HL-60 (cell line): ENCODE measurements around the gene COL18A1.

Experiments
- GABPA ChIP-seq: IDR thresholded peaks from 2 replicates; pipeline ENCODE4 v1.6.1; 2012; ENCODE audit warnings: low read depth
- POLR2AphosphoS5 ChIP-seq: IDR thresholded peaks from 2 replicates; pipeline ENCODE4 v1.6.1; 2012; ENCODE audit warnings: low read depth
- SPI1 ChIP-seq: IDR thresholded peaks from 2 replicates; pipeline ENCODE4 v1.6.1; 2012; ENCODE audit warnings: low read depth, mild to moderate bottlenecking, borderline replicate concordance
- TF ChIP-seq, protein P1 (sequence below): IDR thresholded peaks from one replicate; pipeline ENCODE4 v1.5.1; 2011; ENCODE audit warnings: low read length, control low read depth, inconsistent platforms; ENCODE audit not compliant: insufficient read depth

DNA sequence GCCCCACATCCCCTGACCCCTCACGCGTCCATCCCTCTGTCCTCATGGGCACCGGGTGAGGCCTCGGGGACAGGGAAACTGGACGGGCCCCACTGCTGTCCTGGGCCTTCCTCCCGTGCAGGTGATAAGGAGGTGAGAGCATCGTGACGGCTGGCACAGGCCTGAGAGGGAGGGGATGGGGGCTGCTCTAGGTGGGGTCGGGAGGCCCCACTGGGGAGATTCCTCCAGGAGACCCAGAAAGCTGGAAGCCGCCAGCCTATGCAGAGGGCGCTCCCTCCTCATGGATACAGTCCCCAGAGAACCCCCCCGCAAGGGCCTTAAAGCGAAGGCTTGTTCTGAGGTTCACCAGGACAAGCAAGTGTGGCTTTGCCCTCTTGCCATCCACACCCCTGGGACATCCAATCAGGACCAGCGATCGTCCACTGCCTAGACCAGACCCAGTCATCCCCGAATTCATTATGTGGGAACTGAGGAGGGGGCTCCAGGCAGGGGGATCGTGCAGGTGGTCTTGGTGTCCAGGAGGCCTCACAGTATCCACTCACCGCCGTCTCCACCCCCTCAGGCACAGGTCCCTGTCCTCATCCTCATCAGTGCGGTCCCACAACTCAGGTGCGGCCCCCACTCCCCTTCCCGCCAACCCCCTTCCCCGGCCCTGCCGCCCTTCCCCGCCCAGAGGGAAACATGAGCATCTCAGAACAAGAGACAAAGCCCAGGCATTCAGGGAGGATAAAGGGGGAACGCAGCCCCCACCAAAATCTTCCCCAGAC lies 45.3 kb upstream of the COL18A1 start:
- TF ChIP-seq, protein P1, sequence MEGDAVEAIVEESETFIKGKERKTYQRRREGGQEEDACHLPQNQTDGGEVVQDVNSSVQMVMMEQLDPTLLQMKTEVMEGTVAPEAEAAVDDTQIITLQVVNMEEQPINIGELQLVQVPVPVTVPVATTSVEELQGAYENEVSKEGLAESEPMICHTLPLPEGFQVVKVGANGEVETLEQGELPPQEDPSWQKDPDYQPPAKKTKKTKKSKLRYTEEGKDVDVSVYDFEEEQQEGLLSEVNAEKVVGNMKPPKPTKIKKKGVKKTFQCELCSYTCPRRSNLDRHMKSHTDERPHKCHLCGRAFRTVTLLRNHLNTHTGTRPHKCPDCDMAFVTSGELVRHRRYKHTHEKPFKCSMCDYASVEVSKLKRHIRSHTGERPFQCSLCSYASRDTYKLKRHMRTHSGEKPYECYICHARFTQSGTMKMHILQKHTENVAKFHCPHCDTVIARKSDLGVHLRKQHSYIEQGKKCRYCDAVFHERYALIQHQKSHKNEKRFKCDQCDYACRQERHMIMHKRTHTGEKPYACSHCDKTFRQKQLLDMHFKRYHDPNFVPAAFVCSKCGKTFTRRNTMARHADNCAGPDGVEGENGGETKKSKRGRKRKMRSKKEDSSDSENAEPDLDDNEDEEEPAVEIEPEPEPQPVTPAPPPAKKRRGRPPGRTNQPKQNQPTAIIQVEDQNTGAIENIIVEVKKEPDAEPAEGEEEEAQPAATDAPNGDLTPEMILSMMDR = no peak
- TF ChIP-seq POLR2AphosphoS5 (no peak), SPI1 (no peak), GABPA (no peak)
